Activated CD4-positive, alpha-beta T cell treated with anti-CD3 and anti-CD28 coated beads, Interleukin-2, amount 50 U/mL, for 48 hours (primary cell): ENCODE data around the gene TSGA10.
A peak's percentile ranks its signal among the peaks of the same experiment; 100 is the strongest.
"Not testable (repeated sequence)": the region's sequence is repeated elsewhere in the genome, so short reads cannot be mapped to it uniquely, and the experiment has no call there.

Source experiments
- DNase-seq, 2 experiments: peaks; one replicate each; pipeline ENCODE4 v3.0.0-alpha.2; 2020

TSGA10 gene

GRCh38 chr2:99154643-99155536, at the start of gene TSGA10, which contains the start of gene LIPT1:
Gene TSGA10 (minus strand): TSS chr2:99154942. CDS start chr2:99109439, 45,503 bp downstream.
Gene LIPT1 (plus strand): TSS chr2:99154967. CDS start chr2:99161958, 6,991 bp downstream.
- peak; percentile 92 to 94 for DNase-seq

GRCh38 chr2:99201959-99202678, 47.4 kb upstream of the TSGA10 start:
- DNase-seq: no peak

GRCh38 chr2:99200076-99200800, 45.5 kb upstream of the TSGA10 start:
- DNase-seq: no peak

DNA sequence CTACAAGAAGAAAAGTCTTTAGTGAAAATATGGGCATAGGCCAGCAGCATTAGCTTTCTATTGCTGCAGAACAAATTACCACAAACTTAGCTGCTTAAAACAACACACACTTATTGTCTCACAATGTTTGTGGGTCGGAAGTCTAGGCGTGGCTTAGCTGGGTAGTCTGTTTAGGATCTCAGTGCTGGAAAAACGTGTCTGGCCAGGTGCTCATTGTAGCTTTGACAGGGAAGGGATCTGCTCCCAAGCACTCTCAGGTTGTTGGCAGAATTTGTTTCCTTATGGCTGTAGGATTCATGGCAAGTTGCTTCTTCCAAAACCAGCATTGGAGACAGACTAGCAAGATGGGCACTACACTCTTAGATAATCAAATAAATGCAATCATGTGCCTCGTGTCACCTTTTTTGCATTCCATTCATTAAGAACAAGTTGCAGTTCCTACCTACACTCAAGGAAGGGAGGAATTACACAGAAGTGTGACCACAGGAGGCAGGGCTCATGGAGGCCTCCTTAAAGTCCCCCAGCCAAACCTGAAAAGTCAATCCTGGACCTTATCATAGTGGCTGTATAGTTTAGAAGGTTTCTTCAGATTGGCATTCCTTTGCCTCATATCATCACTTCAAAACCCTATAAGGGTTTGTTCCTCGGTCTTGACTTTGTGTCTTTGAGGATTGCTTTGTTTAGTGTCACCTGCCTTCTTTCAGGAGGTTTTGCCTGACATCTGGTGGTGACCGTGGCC, 43.5 kb upstream of the TSGA10 start:
- no peak for DNase-seq

GRCh38 chr2:99192364-99192763, 37.6 kb upstream of the TSGA10 start:
- DNase-seq: not testable (repeated sequence)

GRCh38 chr2:99190548-99190947, 35.8 kb upstream of the TSGA10 start:
- DNase-seq: no peak

GRCh38 chr2:99188357-99188756, 33.6 kb upstream of the TSGA10 start:
- no peak for DNase-seq

- no peak for DNase-seq
Observed at GRCh38 chr2:99187011-99187410, 32.3 kb upstream of the TSGA10 start.

- DNase-seq: no peak
Observed at GRCh38 chr2:99184811-99185210, 30.1 kb upstream of the TSGA10 start.

DNA sequence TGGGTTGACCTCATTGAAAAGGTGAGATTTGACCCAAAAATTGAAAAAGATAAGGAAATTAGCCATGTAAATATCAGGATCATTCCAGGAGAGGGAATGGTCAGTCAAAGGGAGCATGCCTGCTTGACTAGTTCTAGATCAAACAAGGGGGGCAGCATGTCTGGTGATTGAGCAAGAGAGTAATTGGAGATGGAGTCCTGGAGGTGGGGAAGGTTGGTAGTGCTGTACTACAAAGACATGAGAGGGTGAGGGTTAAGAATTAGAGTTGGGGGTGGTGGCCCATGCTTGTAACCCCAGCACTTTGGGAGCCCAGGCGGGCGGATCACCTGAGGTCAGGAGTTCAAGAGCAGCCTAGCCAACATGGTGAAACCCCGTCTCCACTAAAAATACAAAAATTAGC, 28.3 kb upstream of the TSGA10 start:
- no peak for DNase-seq

- DNase-seq: no peak
Observed at GRCh38 chr2:99181624-99182000, 26.9 kb upstream of the TSGA10 start.

- peak; percentile 84 to 90 for DNase-seq
Observed at GRCh38 chr2:99180755-99181623, 26.2 kb upstream of the TSGA10 start, which contains the start of the genes MITD1 and MRPL30. Gene MITD1 (minus strand): TSS chr2:99181058. CDS start chr2:99180981, 77 bp downstream. Gene MRPL30 (plus strand): TSS chr2:99181184. CDS start chr2:99186204, 5,020 bp downstream.

- no peak for DNase-seq
Observed at GRCh38 chr2:99171377-99172140, 16.8 kb upstream of the TSGA10 start.

DNA sequence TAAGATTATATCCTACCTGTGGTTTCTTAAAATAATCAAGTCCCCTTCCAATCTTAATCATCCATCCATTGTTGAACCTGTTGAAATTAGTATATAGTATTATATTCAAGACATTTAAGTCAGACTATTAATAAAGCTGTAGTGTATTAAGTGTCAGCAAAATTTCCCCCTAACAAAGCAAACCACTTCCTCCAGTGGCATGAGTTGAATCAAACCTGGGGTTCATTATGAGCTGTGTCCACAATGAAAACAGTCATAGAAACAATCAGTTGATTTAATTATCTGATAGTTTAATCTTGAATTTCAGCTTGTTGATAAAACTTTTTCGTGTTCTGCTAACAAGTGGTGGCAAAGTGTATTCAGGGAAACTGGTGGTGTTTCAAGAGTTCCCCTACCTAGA, 14.8 kb upstream of the TSGA10 start:
- no peak for DNase-seq

DNA sequence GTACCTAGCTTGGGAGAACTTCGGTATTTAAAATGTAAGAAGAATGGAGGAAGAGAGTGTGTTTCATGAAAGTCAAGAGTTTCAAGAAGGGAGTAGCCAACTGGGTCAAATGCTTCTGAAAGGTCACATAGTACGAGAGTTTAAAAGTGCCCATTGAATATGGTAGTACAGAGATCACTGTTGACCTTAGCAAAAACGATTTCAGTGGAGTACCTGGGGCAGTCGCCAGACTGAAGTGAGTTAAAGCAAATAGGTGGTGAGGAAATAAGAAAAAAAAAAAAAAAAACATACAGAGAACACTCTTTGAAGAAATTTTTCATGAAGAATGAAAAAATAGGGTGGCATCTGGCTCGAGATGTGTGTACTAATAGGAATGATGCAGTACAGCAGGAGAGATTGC, 11.5 kb upstream of the TSGA10 start:
- no peak for DNase-seq

DNA sequence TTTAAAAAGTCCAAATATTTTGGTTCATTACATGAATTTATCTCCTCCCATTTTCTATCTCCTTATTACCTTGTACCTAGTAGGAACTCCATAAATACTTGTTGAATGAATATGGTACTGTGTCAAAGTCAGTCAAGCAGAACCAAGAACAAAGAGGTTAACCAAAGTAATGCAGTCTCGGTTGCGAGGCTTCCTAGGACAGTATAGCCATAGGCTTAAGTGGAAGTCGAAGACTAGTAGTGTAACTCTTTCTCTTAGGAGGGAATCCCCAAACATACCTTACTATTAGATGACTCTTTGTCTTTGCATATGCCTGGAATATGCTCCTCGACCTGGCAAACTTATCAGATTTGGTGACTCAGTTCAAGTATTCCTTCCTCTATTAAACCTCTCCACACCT, 4.9 kb upstream of the TSGA10 start:
- DNase-seq: no peak

GRCh38 chr2:99158599-99158998, 3.9 kb upstream of the TSGA10 start:
- no peak for DNase-seq

DNA sequence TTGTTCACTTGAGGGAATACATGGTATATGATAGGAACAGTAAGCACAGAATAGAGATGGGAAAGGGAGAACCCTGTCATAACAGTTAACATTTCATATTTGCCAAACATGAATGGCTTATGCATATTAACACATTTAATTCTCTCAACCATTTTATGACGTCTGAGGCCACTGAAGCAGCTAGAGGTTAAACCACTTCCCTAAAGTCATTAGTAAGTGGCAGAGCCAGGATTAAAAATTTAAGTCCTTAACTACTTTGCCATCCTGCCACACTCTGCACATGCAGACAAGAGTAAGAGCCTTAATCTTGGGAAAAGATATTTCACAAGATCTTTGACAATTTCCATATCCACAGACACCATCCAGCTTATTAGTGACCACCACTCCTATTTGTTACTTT, 2.1 kb upstream of the TSGA10 start:
- no peak for DNase-seq

DNA sequence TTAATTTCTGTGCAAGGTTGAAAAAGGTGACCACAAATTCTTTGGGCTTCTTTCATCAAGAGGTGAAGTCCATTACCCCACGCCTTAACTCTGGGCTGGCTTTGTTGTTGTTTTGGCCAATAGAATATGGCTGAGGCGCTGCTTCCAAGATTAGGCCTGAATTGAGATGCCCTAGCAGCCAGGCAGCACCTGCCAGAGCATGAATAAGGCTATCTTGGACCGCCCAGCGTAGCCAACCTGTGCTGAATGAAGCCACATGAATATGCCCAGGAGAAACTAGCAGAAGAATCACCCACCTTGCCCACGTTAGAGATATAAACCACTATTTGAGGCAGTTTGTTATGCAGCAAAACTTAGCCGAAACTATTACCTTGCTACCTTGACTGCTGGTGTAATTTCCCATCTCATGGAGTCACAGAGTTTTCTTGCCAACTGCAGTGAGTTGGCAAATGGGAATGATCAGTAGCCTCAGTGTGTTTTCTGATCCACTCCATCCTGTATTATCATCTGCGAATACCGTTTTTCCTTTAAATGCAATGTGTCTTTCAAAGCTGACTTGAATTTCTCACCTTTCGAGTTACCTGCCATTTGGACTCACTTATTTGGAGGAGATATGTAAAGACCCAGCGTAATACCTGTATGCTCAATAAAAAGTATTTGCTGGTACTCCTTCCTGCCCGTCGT, 679 bp downstream of the TSGA10 start:
- DNase-seq: no peak
